Peyer's patch (tissue), 4 donors: ENCODE data around the gene SLC25A3. TPM values are rescaled to one million over a fixed set of nuclear protein-coding genes. Genes with fewer than 3 reads are reported as not detected.

Source experiments
- DNase-seq, 3 donors: peaks; one replicate each; pipeline ENCODE4 v3.0.0-alpha.2; 2017 to 2019
- H3K27ac ChIP-seq, 4 donors: fragments of 200-600 bp; sonication (generic); one replicate each; pipeline ENCODE4 v1.5.1; 2016 to 2019
- H3K27me3 ChIP-seq, 2 donors: fragments of 200-600 bp; sonication (generic); one replicate each; pipeline ENCODE4 v1.5.1; 2019
- H3K36me3 ChIP-seq, 3 donors: fragments of 200-600 bp; sonication (generic); one replicate each; pipeline ENCODE4 v1.5.1; 2016 to 2019
- H3K4me1 ChIP-seq, 4 donors: fragments of 200-600 bp; sonication (generic); one replicate each; pipeline ENCODE4 v1.5.1; 2016 to 2019
- H3K4me3 ChIP-seq, 4 donors: fragments of 200-600 bp; sonication (generic); 1 replicate in 3 of 4; 2 replicates in 1 of 4; pipeline ENCODE4 v1.5.1; 2016 to 2019; ENCODE audit warnings: mild to moderate bottlenecking in 1 of 4
- H3K9me3 ChIP-seq, 4 donors: fragments of 200-600 bp; sonication (generic); one replicate each; pipeline ENCODE4 v1.5.1; 2016 to 2019; ENCODE audit warnings: mild to moderate bottlenecking in 1 of 4
- CTCF ChIP-seq, 6 experiments: fragments of 450-650 bp in 4 of 6; fragments of 200-600 bp in 2 of 6; sonication (generic) in 1 of 6; IDR thresholded peaks; one replicate each; pipeline ENCODE4 v1.5.1; 2017 to 2019; ENCODE audit warnings: antibody characterized with exemption in 6 of 6, mild to moderate bottlenecking in 3 of 6, moderate library complexity in 1 of 6
- POLR2A ChIP-seq, 2 donors: fragments of 450-650 bp; IDR thresholded peaks; one replicate each; pipeline ENCODE4 v1.5.1; 2017; ENCODE audit warnings: antibody characterized with exemption in 2 of 2, mild to moderate bottlenecking in 2 of 2, moderate library complexity in 2 of 2
- total RNA-seq, 4 donors: library from RNA; depleted of rRNA; stranded (reverse); fragments of >200 nt; gene quantifications; one replicate each; pipeline ENCODE4 v1.1.0, GENCODE V29; 2016

SLC25A3 gene
- total RNA-seq, 4 donors from 2014 or later, result 300 to 805 (median 534) TPM

- H3K27me3 ChIP-seq, result no peaks in the 10 kb centered on the region
- H3K4me3 ChIP-seq, result no peak overlapping the region
- TF ChIP-seq CTCF (IDR thresholded peaks at IDR 0.05), result peak in 3 of 6 experiments; percentile 49 to 56 (median 53)
- no peak for TF ChIP-seq POLR2A (IDR thresholded peaks at IDR 0.05)
- H3K27ac ChIP-seq, result peak overlapping the region in 3 of 4 donors; percentile 63 to 89 (median 82)
- no peaks in the 10 kb centered on the region for H3K9me3 ChIP-seq
- DNase-seq, result peak in 1 of 3 donors; percentile 72
- peaks cover 0 to 16% (median 0%) of the 10 kb centered on the region in 4 donors for H3K4me1 ChIP-seq
- H3K36me3 ChIP-seq, result no peaks in the 10 kb centered on the region
These were observed 15.1 kb upstream of the SLC25A3 start for GRCh38 chr12:98578392-98578791.

DNA sequence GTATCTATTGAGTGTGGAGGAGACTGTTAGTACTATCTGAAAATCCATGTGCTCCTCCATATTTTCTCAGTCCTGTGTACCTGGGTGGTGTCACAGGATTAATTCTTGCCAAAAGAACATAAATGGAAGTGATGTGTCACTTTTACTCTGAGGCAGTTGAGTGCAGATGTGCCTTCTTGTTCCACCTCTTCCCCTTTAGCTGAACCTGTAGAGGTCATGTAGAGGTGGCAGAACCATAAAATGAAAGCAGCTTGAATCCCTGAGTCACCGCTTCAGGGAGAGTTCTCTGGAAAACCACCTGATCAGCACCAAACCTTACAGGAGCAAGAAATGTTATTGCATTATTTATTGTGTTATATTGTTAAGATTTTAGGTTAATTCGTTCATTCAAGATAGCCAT, 14.7 kb upstream of the SLC25A3 start:
- TF ChIP-seq CTCF (IDR thresholded peaks at IDR 0.05) (no peak), POLR2A (IDR thresholded peaks at IDR 0.05) (no peak)
- Histone ChIP-seq H3K9me3 (no peaks in the 10 kb centered on the region), H3K36me3 (no peaks in the 10 kb centered on the region), H3K27me3 (no peaks in the 10 kb centered on the region), H3K4me1 (peaks cover 0 to 12% (median 0%) of the 10 kb centered on the region in 4 donors), H3K27ac (peak overlapping the region in 3 of 4 donors; percentile 63 to 89 (median 82)), H3K4me3 (no peak overlapping the region)
- peak in 1 of 3 donors; percentile 56 for DNase-seq

- Histone ChIP-seq H3K4me3 (no peak overlapping the region), H3K4me1 (peaks cover 0 to 11% (median 0%) of the 10 kb centered on the region in 4 donors), H3K9me3 (no peaks in the 10 kb centered on the region), H3K36me3 (no peaks in the 10 kb centered on the region), H3K27me3 (no peaks in the 10 kb centered on the region), H3K27ac (peak overlapping the region in 3 of 4 donors; percentile 63 to 89 (median 82))
- TF ChIP-seq CTCF (IDR thresholded peaks at IDR 0.05) (no peak), POLR2A (IDR thresholded peaks at IDR 0.05) (no peak)
- no peak for DNase-seq
These were observed 14.1 kb upstream of the SLC25A3 start for GRCh38 chr12:98579347-98579746.

- no peak overlapping the region for H3K27ac ChIP-seq
- peaks cover 0 to 6% (median 0%) of the 10 kb centered on the region in 4 donors for H3K4me1 ChIP-seq
- DNase-seq, result no peak
- no peaks in the 10 kb centered on the region for H3K36me3 ChIP-seq
- H3K4me3 ChIP-seq, result no peak overlapping the region
- H3K27me3 ChIP-seq, result no peaks in the 10 kb centered on the region
- TF ChIP-seq POLR2A (IDR thresholded peaks at IDR 0.05), result no peak
- TF ChIP-seq CTCF (IDR thresholded peaks at IDR 0.05), result no peak
- no peaks in the 10 kb centered on the region for H3K9me3 ChIP-seq
These were observed 13.7 kb upstream of the SLC25A3 start for GRCh38 chr12:98579835-98580234.

- no peak for DNase-seq
- Histone ChIP-seq H3K27ac (no peak overlapping the region), H3K9me3 (no peaks in the 10 kb centered on the region), H3K4me1 (peaks cover 0 to 6% (median 0%) of the 10 kb centered on the region in 4 donors), H3K36me3 (no peaks in the 10 kb centered on the region), H3K4me3 (no peak overlapping the region), H3K27me3 (no peaks in the 10 kb centered on the region)
- TF ChIP-seq CTCF (IDR thresholded peaks at IDR 0.05) (no peak), POLR2A (IDR thresholded peaks at IDR 0.05) (no peak)
These were observed 12.8 kb upstream of the SLC25A3 start for GRCh38 chr12:98580695-98581094.

- TF ChIP-seq CTCF (IDR thresholded peaks at IDR 0.05) (no peak), POLR2A (IDR thresholded peaks at IDR 0.05) (no peak)
- H3K9me3 ChIP-seq, result no peaks in the 10 kb centered on the region
- no peaks in the 10 kb centered on the region for H3K36me3 ChIP-seq
- no peak overlapping the region for H3K4me3 ChIP-seq
- DNase-seq, result no peak
- no peak overlapping the region for H3K27ac ChIP-seq
- H3K4me1 ChIP-seq, result peaks cover 0 to 6% (median 0%) of the 10 kb centered on the region in 4 donors
- H3K27me3 ChIP-seq, result no peaks in the 10 kb centered on the region
These were observed 12.4 kb upstream of the SLC25A3 start for GRCh38 chr12:98581101-98581500.
